Activated naive CD4-positive, alpha-beta T cell treated with anti-CD3 and anti-CD28 coated beads, Interleukin-2, amount 50 U/mL, for 72 hours (primary cell): ENCODE measurements around the gene FAM107B. TPM values are rescaled to one million over a fixed set of nuclear protein-coding genes. Genes with fewer than 3 reads are reported as not detected.
"Not testable (repeated sequence)": the region's sequence is repeated elsewhere in the genome, so short reads cannot be mapped to it uniquely, and the experiment has no call there.

ENCODE experiments used
- ATAC-seq, 2 donors: fragments of 150-1000 bp; cut with Tn5 transposase; 2 replicates each; pipeline ENCODE4 v1.10.0; 2021; ENCODE audit warnings: mild to moderate bottlenecking in 2 of 2, moderate library complexity in 2 of 2
- DNase-seq, 2 donors: peaks; one replicate each; pipeline ENCODE4 v3.0.0; 2021 to 2022; ENCODE audit warnings: low spot score in 2 of 2
- H3K27ac Mint-ChIP-seq, 2 donors: one replicate each; pipeline ENCODE4 v1.8.0; 2022; ENCODE audit warnings: mild to moderate bottlenecking in 2 of 2, mixed read lengths in 2 of 2
- H3K36me3 Mint-ChIP-seq, 2 donors: one replicate each; pipeline ENCODE4 v1.8.0; 2022; ENCODE audit warnings: mixed read lengths in 2 of 2
- H3K9me3 Mint-ChIP-seq, 2 donors: one replicate each; pipeline ENCODE4 v1.8.0; 2022; ENCODE audit warnings: mixed read lengths in 2 of 2
- total RNA-seq, 2 donors: library from RNA; stranded (reverse); gene quantifications; one replicate each; pipeline ENCODE4 v1.2.3, GENCODE V29; 2022

FAM107B gene
- total RNA-seq: 100 to 1,000 TPM; 108 to 188 TPM

GRCh38 chr10:14774797-14775196, at the start of gene FAM107B:
Gene FAM107B (minus strand): TSS chr10:14774897. CDS start chr10:14774663, 234 bp downstream.
- H3K9me3 Mint-ChIP-seq: no peaks in the 10 kb centered on the region
- H3K36me3 Mint-ChIP-seq: no peaks in the 10 kb centered on the region

GRCh38 chr10:14823966-14824365, 49.3 kb upstream of the FAM107B start:
- Mint-ChIP-seq H3K9me3 (no peaks in the 10 kb centered on the region), H3K36me3 (no peaks in the 10 kb centered on the region), H3K27ac (no peak overlapping the region)
- ATAC-seq (no peak), DNase-seq (no peak)

More at GRCh38 chr10:14774797-14775196, at the start of gene FAM107B:
- ATAC-seq: no peak
- H3K27ac Mint-ChIP-seq: no peak within 1 kb of the TSS
- no peak for DNase-seq

GRCh38 chr10:14822879-14823755, 48.4 kb upstream of the FAM107B start:
- Mint-ChIP-seq H3K36me3 (no peaks in the 10 kb centered on the region), H3K9me3 (no peaks in the 10 kb centered on the region), H3K27ac (no peak overlapping the region)
- no peak for ATAC-seq
- no peak for DNase-seq

GRCh38 chr10:14821635-14822375, 47.1 kb upstream of the FAM107B start:
- ATAC-seq (no peak), DNase-seq (no peak)
- H3K27ac Mint-ChIP-seq: no peak overlapping the region
- H3K36me3 Mint-ChIP-seq: no peaks in the 10 kb centered on the region
- H3K9me3 Mint-ChIP-seq: no peaks in the 10 kb centered on the region

- Mint-ChIP-seq H3K9me3 (no peaks in the 10 kb centered on the region), H3K36me3 (no peaks in the 10 kb centered on the region), H3K27ac (peak overlapping the region in 1 of 2 donors; percentile 88)
- no peak for ATAC-seq
- no peak for DNase-seq
Measured at GRCh38 chr10:14820775-14821154, 46.1 kb upstream of the FAM107B start.

- Mint-ChIP-seq H3K9me3 (no peaks in the 10 kb centered on the region), H3K36me3 (no peaks in the 10 kb centered on the region), H3K27ac (no peak overlapping the region)
- ATAC-seq: no peak
- DNase-seq: no peak
Measured at GRCh38 chr10:14820010-14820774, 45.5 kb upstream of the FAM107B start.

GRCh38 chr10:14816717-14817116, 42.0 kb upstream of the FAM107B start:
- DNase-seq, ATAC-seq, H3K36me3 Mint-ChIP-seq, H3K9me3 Mint-ChIP-seq, H3K27ac Mint-ChIP-seq: not testable (repeated sequence)

GRCh38 chr10:14815681-14816080, 41.0 kb upstream of the FAM107B start:
- H3K27ac Mint-ChIP-seq: no peak overlapping the region
- ATAC-seq (no peak), DNase-seq (no peak)
- H3K9me3 Mint-ChIP-seq: no peaks in the 10 kb centered on the region
- H3K36me3 Mint-ChIP-seq: no peaks in the 10 kb centered on the region

GRCh38 chr10:14812271-14812670, 37.6 kb upstream of the FAM107B start:
- Mint-ChIP-seq H3K9me3 (no peaks in the 10 kb centered on the region), H3K36me3 (no peaks in the 10 kb centered on the region)
- DNase-seq: no peak

GRCh38 chr10:14810969-14811953, 36.6 kb upstream of the FAM107B start:
- peak; percentile 45 to 79 for ATAC-seq
- H3K27ac Mint-ChIP-seq: peak overlapping the region in 1 of 2 donors; percentile 74
- no peak for DNase-seq
- no peaks in the 10 kb centered on the region for H3K9me3 Mint-ChIP-seq
- H3K36me3 Mint-ChIP-seq: no peaks in the 10 kb centered on the region

More at GRCh38 chr10:14812271-14812670, 37.6 kb upstream of the FAM107B start:
- ATAC-seq: peak; percentile 30 to 63
- H3K27ac Mint-ChIP-seq: peak overlapping the region in 1 of 2 donors; percentile 74

GRCh38 chr10:14806318-14806717, 31.6 kb upstream of the FAM107B start:
- Mint-ChIP-seq H3K27ac (no peak overlapping the region), H3K9me3 (no peaks in the 10 kb centered on the region), H3K36me3 (no peaks in the 10 kb centered on the region)
- ATAC-seq (no peak), DNase-seq (no peak)

- no peaks in the 10 kb centered on the region for H3K9me3 Mint-ChIP-seq
- H3K36me3 Mint-ChIP-seq: no peaks in the 10 kb centered on the region
- H3K27ac Mint-ChIP-seq: no peak overlapping the region
- DNase-seq (no peak), ATAC-seq (no peak)
Measured at GRCh38 chr10:14803827-14804226, 29.1 kb upstream of the FAM107B start.

GRCh38 chr10:14801723-14802122, 27.0 kb upstream of the FAM107B start:
- Mint-ChIP-seq H3K27ac (no peak overlapping the region), H3K9me3 (no peaks in the 10 kb centered on the region), H3K36me3 (no peaks in the 10 kb centered on the region)
- ATAC-seq (no peak), DNase-seq (no peak)

GRCh38 chr10:14800397-14800796, 25.7 kb upstream of the FAM107B start:
- no peaks in the 10 kb centered on the region for H3K36me3 Mint-ChIP-seq
- no peak overlapping the region for H3K27ac Mint-ChIP-seq
- DNase-seq (no peak), ATAC-seq (no peak)
- H3K9me3 Mint-ChIP-seq: no peaks in the 10 kb centered on the region

GRCh38 chr10:14798636-14799035, 23.9 kb upstream of the FAM107B start:
- no peaks in the 10 kb centered on the region for H3K36me3 Mint-ChIP-seq
- peak overlapping the region in 1 of 2 donors; percentile 24 for H3K27ac Mint-ChIP-seq
- H3K9me3 Mint-ChIP-seq: no peaks in the 10 kb centered on the region
- DNase-seq (no peak), ATAC-seq (no peak)

- no peak overlapping the region for H3K27ac Mint-ChIP-seq
- peaks cover 0 to 7% of the 10 kb centered on the region in 2 donors for H3K36me3 Mint-ChIP-seq
- DNase-seq: no peak
- no peak for ATAC-seq
- peaks cover 0 to 14% of the 10 kb centered on the region in 2 donors for H3K9me3 Mint-ChIP-seq
Measured at GRCh38 chr10:14787938-14788337, 13.2 kb upstream of the FAM107B start.
